ENCODE data around the gene MASP1.

The MASP1 gene, protein sequence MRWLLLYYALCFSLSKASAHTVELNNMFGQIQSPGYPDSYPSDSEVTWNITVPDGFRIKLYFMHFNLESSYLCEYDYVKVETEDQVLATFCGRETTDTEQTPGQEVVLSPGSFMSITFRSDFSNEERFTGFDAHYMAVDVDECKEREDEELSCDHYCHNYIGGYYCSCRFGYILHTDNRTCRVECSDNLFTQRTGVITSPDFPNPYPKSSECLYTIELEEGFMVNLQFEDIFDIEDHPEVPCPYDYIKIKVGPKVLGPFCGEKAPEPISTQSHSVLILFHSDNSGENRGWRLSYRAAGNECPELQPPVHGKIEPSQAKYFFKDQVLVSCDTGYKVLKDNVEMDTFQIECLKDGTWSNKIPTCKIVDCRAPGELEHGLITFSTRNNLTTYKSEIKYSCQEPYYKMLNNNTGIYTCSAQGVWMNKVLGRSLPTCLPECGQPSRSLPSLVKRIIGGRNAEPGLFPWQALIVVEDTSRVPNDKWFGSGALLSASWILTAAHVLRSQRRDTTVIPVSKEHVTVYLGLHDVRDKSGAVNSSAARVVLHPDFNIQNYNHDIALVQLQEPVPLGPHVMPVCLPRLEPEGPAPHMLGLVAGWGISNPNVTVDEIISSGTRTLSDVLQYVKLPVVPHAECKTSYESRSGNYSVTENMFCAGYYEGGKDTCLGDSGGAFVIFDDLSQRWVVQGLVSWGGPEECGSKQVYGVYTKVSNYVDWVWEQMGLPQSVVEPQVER

DNA sequence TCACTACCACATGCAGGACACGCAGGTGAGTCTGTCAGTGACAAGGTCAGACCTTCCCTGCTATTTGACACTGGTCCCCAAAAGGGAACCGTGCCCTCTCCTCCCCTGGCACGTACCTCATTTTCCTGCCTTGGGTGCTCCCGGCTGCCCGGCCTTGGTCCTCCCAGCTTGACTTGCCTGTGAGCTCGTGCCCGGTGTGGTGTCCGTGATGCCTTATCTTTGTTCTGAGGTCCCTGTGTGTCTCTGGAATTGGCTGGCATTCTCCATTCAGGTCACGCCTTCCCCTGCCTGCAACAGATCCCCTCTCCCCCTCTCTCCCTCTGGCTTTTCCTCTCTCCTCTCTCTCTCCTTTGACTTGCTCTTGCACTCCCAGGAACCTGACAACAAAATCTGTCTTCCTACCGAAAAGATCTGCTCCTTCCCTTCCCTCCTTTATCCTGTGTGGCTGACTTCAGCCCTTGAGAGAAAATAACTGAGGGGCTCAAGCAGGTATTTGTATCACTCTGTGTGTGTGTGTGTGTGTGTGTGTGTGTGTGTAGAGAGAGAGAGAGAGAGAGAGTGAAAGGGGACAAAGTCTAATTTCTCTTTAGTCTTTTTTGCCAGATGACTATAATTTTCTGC lies at the start of gene MASP1:
Gene MASP1, minus strand, starts transcription at position 226 of the 621 bp plus-strand sequence. Its CDS starts 105 bp downstream, at position 121.
- DNase-seq = no peak

DNA sequence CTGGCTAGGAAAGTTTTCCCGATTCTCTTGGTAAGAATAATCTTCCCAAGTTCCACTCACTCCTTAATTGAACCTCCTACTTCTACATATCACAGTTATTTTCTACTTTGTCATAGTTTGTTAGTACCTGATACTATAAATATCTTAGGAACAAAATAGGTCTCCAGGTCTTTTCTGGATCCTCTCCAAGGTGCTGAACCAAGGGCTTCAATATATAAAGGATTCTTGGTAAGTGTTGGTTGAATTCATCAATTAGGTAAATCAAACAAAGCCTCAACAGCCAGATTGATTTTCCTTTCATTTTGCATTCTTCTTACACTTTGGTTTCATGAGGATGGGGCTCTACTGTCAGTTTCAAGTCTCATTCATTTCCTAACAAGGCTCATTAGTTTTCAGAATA lies 49.0 kb upstream of the MASP1 start:
- DNase-seq = no peak

DNA sequence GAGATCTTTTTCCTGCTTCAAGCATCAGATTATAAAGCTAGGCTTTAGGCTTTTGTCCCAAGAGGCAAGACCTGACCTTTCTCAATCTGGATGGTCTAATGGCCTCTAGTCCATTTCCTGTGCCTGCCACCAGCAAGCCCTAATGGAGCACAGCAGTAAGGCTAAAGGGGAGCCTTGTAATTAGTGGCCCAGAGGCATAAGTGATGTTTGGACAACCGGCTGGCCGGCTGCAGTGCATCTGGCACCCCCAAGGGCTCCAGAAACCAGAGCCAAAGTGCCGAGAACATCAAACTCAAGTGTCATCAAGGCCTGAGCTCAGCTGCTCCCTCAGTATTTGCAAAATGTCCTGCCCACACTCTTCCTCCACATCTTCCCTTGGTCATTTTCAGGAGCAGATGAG lies 44.8 kb upstream of the MASP1 start:
- no peak for DNase-seq

DNA sequence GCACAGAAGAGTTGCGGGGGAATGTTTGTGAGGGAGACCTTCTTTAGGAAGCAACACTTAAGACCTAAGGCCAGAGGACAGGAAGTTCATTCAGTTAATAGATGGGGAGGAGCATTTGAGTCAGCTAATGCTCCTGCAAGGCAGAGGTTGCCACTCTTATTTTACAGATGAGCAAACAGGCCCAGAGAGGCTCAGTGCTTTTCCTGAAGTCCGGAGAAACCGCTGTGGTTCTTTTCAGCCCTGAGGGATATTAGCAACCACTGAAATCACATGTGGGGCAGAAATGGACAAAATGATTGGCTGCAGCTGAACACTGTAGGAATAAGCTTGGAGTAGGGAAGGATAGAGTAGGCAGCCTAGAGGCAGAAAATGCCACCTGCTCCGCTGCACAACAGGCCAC lies 43.4 kb upstream of the MASP1 start:
- no peak for DNase-seq

DNA sequence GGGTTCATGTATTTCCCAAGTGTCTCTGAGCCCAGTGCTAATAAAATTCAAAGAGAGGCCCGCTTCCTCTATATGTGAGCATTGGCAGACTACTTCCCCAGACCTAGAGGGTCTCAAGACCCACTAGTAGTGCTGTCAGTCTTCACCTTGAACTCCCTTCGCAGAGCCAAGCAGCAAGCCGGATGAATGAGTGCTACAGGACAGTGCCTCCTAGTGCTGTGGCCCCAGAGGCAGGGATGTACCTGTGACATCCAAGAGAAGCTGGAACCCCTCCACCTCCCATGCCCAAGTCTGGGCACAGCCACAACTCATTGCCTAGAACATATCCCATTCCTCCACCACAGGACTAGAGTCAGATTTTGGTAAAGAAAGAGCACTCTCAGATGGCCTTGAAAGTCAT lies 37.2 kb upstream of the MASP1 start:
- no peak for DNase-seq

DNA sequence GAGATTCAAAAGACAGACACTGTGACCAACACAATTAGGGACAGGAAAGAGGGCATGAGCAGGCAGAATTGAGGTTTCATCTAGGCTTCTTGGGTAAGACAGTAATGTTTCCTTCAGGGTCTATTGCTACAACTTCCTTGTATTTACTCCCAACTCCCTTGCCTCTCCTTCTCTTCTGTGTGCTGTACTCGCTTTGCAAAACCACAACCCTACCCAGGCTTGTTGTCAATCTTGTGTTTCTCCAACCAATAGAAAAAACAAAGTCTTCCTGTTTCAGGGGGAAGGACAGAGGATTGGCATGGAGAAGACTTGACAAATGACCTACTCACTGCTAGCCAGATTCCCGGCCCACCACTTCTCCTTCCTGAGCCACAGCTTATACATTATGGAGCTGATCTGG lies 36.3 kb upstream of the MASP1 start:
- DNase-seq = no peak

DNA sequence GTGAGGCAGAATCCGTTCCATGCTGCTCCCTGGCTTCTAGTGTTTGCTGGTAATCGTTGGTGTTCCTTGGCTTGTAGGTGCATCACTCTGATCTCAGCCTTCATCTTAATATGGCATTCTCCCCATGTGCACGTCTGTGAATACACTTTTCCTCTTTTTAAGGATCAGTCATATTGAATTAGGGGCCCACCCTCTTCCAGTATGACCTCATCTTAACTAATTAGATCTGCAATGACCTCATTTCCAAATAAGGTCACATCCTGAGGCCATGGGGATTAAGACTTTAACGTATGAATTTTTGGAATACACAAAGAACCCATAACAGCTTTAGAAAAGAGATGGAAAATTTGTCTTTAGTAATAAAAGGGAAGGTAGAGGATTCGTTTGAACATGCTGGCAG lies 34.1 kb upstream of the MASP1 start:
- no peak for DNase-seq

DNA sequence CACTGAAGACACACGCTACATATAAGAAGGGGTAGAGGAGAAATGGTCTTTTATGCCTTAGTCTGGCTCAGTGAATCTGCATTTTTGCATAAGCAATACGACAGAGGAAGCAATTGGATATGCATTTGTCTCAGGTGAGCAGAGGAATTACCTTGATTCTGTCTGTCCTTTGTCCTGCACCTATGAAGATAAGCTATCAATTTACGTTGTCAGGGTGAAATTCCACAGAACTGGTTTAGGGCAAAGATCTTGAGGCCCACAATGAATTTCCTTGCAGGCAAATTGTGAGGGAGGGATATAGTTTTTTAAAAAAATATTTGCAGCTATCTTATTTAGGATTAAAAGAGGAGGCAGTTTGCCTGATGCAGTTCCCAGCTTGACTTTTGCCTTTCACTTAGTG lies 31.6 kb upstream of the MASP1 start:
- no peak for DNase-seq

DNA sequence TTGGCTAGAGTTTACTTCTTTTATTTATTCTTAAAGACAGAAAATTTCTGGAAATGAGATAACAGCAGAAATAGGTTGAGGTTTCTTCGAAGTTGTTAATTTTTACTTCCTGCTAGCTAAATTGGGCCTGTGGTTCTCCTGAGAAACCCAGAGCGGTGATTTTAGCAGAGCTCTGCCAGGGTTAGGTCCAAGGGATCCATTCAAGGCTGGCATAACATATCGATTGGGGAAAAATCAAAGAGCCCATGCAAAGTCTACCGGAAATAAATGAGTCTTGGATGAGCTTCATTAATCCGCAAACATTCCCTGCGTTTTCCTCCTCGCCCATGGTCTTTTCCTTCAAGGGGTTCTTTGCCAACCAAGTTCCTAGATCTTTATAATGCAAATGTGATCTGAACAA lies 30.8 kb upstream of the MASP1 start:
- DNase-seq = no peak

DNA sequence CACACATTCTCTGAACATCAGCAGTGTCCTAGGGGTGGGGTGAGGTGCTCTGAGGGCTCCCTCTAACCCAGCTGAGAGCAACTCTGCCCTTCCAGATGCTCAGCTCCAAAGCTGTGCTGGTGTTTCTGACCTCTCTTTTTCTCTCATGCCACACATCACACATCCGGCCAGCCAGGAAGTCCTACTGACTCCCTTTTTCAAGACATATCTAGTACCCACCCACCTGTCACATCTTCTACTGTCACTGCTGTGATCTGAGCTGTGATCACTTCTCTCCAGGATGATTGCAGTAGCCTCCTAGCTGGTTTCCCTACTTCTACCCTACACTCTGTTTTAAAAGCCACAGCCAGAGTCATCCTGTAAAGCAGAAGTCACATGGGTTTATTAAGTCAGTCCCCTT lies 30.2 kb upstream of the MASP1 start:
- DNase-seq = no peak

DNA sequence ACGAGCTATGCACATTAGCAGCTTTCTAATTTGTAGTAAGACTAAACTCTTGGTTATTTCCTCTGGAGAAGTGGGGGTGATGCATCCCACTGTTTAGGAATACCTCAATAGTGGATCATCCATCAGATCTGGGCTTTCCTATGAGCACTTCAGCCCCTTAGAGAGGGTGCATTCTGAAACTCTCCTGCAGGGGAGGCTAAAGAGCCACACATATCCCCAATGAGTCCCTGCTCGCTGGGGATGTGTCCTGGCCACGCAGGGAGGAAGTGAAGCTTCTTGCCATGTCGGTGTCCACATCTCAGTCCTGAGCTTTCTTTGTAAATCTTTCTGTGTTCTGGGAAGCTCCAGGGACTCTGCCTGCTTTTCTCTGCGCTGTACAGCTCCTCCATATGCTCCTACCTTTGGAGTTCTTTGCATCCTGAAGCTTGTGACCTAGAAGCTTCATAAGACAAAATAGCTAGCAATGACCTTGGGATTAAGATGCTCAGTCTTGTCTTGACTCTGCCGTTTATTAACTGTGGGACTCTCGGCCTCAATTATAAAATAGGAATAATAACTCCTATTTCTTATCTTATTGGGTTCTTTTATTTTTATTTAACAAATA lies 28.3 kb upstream of the MASP1 start:
- peak; percentile 56 for DNase-seq

DNA sequence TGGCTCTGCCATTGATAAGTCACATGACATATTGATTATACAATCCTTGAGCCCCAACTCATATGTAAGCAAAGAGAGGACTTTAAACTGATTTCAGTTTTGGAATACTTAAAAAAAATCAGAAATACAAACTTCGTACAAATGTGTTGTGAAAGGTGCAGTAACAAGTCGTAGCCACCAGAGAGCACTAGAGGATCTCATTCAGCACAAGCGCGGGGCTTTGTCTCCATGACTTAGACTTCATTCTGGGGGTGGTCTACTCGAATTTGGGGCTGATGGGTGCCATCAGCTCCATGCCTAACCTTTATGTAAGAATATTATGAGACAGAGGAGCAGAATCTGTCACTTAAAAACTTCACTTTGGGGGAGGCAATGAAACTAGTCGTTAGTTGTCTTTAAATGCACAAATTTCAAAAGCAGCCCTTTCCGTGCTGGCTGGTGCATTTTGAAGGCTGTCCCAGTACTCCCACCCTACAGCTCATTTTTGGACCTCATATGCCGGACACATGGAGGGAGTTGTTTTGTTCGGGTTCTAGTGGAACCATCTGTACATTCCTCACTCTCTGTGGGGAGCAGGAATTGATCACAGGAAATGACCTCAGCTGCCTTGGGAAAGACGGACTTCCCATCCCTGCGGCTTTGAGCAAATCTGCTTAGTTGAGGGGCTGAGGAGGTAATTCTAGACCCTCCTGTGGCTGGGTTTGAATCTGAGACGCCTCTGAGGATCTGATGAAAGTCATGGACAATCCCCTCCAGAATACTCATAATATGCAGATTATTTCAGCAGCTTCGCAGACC lies 27.5 kb upstream of the MASP1 start:
- peak; percentile 53 for DNase-seq

DNA sequence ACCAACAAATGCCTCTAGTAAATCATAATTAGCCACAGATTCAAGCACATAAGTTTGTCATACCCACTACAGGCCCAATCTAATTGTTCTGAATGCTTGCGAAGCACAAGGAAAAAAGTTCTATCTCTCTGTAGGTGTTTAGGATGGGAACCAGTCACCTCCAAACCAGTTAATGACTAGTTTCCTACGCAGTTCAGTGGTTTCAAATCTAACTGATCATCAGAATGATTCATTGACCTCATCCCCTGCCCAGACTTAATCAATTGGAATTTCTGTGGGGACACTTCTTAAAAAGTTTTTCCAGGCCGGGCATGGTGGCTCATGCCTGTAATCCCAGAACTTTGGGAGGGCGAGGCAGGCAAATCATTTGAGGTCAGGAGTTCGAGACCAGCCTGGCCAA lies 24.3 kb upstream of the MASP1 start:
- no peak for DNase-seq

DNA sequence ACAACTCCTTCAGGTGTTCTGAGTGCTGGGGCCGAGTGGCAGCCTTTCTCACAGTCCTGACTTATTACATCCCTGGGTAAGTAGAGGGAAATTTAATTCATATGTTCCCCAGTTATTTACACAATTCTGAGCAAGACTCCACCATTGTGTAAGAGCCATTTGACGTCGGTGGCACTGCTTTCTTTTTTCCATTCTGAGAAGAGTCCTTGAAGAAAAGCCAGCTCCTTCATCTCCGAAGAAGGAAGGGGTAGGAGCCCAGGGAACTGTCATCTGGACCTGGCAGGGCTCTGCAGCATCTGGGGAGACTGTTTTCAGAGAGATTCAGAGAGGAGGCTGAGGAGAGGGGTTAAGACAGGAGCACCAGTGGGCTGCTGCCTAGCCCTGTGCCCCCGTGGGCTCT lies 22.6 kb upstream of the MASP1 start:
- DNase-seq = no peak

DNA sequence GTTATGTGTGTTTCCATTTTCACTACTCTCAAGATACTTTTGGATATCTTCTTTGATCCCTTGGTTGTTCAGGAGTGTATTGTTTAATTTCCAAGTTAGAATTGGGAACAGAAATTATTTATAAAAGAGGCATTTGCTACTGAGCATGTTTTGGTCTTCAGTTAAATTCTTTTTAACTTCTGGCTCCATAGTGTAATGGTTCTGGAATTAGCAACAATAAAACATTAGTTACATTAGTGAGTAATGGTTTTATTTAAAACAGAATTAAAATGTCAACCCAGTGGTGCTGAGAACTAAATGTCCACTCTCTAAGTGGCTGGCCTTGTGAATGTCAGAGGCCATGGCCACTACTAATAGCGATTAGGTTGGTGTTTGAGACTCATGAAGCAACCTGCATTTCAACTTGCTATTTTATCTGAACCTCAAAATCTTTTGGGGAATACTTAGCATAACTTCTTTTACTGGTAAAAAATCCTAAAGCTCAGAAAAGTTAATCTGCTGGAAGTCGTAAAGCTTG lies 19.5 kb upstream of the MASP1 start:
- DNase-seq = no peak

DNA sequence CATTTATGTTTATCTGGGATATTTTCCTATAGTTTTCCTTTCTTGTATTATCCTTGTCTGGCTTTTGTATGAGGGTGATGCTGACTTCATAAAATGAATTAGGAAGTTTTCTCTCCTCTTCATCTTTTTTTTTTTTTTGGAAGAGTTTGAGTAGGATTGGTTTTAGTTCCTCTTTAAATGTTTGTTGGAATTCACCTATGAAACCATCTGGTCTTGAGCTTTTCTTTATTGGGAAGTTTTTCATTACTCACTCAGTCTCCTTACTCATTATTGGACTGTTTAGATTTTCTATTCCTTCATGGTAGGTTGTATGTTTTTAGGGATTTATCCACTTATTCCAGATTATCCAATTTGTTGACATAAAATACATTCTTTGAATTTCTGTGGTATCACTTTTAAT lies 18.7 kb upstream of the MASP1 start:
- DNase-seq = no peak

DNA sequence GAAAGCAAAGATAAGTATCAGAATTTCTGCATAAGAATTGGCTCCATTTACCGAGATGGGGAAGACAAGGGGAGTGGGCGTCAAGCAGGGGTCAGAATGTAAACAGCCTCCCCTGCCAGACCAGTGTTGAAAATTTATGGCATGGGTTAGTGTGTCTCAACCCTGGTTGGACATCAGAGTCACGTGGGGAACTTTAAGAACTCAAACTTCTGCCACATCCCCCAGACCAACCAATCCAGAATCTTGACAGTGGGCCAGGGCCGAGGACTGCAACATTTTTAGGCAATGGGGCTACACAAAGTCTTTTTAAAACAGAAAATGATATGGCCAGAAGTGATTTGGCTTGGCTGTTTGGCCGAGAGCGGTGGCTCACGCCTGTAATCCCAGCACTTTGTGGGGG lies 14.3 kb upstream of the MASP1 start:
- DNase-seq = no peak

DNA sequence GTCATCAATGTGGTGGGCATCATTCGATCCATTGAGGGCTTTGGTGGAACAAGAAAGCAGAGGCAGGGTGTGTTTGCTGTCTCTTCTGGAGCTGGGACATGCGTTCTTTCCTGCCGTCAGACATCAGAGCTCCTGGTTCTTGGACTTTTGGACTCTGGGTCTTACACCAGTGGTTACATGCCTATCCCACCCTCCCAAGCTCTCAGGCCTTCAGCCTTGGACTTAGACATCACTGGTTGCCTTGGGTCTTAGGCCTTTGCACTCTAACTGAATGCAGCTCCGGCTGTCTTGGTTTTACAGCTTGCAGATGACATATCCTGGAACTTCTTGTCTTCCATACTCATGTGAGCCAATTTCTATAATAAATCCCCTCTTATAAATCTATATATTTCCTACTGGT lies 8.1 kb upstream of the MASP1 start:
- no peak for DNase-seq

DNA sequence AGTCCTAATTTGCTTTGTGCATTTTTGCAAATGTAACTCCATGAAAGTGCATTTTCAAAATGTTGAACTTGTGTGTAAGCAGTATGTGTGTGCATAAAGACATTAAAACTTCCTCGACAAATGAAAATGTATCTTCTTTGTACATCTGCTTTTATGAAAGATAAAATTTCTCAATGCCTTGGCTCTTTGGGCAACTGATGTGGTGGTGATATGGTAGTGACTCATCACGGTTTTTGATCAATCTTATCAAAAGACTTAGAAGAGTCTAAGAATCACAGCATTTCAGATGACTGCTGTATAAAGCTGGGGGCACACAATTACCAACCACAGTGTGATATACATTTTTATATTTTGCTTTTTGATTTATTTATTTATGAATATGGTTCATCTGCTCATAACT lies 5.4 kb upstream of the MASP1 start:
- no peak for DNase-seq

DNA sequence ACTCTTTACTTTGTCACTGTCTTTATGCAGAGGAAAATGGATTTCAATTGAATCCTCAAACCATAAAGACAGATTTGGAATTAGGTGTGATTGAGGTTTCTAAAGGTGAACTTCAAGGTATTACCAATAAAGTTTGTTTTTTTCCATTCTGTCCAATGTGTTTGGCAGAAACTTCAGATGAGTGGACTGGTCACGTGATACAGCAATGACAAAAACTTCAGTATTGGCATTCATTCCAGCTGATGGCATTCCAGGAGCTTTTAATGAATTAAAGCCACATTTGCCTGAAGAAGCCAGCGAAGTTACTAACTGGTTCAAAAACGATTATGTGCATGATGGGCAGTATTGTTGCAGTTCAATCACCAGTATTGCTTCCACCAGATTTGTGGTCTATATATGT lies 4.5 kb upstream of the MASP1 start:
- no peak for DNase-seq

DNA sequence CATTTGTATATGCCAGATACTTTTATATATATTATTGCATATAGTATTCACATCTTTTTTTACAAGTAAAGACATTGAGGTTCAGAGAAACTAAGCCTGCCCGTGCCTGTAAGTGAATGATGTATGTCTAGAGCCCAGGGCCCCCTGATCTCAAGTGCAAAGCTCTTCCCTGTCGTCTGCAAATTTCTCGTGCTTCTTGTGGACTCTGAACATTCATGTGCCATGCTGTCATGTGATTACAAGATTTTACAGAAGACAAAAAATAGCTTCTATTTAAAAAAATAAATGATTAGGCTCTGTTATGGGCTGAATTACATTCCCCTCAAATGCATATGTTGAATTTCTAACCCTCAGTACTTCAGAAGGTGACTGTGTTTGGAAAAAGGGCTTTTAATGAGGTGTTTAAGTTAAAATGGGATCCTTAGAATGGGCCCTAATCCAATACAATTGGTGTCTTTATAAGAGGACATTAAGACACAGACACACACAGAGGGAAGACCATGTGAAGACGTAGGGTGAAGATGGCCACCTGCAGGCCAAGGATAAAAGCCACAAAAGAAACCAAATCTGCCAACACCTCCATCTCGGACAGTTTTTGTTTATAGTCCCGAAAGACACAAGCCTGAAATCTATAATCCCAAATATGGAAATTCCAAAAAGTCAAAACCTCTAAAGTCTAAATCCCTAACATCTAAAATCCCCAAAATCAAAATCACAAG lies 3.9 kb upstream of the MASP1 start:
- no peak for DNase-seq
